ENCODE data around the gene PCMT1.

Gene PCMT1

GRCh38 chr6:149854532-149854931 lies 105.0 kb downstream of the PCMT1 start:
- Histone ChIP-seq H3K36me3 (ENCODE audit: control insufficient read depth, insufficient read depth, low read length) (peaks cover 16% of the 10 kb centered on the region), H3K4me1 (ENCODE audit: control insufficient read depth, insufficient read depth, low read length, poor library complexity, severe bottlenecking) (peaks cover 67% of the 10 kb centered on the region), H3K9me3 (ENCODE audit: control insufficient read depth, low read length) (no peaks in the 10 kb centered on the region), H3K4me3 (ENCODE audit: extremely low read depth, insufficient read depth, low read length, poor library complexity, severe bottlenecking) (no peak overlapping the region), H3K27ac (ENCODE audit: low read depth, low read length, severe bottlenecking) (peak overlapping the region; percentile 96)
- WGBS, 2 experiments (ENCODE audit: insufficient coverage in 2 of 2): 87 to 91% methylated on average over 6 of the region's 6 CpGs

- Histone ChIP-seq H3K4me1 (ENCODE audit: control insufficient read depth, insufficient read depth, low read length, poor library complexity, severe bottlenecking) (peaks cover 66% of the 10 kb centered on the region), H3K27ac (ENCODE audit: low read depth, low read length, severe bottlenecking) (peak overlapping the region; percentile 96), H3K9me3 (ENCODE audit: control insufficient read depth, low read length) (no peaks in the 10 kb centered on the region), H3K36me3 (ENCODE audit: control insufficient read depth, insufficient read depth, low read length) (peaks cover 12% of the 10 kb centered on the region), H3K4me3 (ENCODE audit: extremely low read depth, insufficient read depth, low read length, poor library complexity, severe bottlenecking) (no peak overlapping the region)
- 82 to 100% methylated on average over 2 of the region's 5 CpGs for WGBS, 2 experiments (ENCODE audit: insufficient coverage in 2 of 2)
Measured at GRCh38 chr6:149855040-149855654, 105.6 kb downstream of the PCMT1 start.

GRCh38 chr6:149855741-149856140 lies 106.2 kb downstream of the PCMT1 start:
- peaks cover 8% of the 10 kb centered on the region for H3K36me3 ChIP-seq (ENCODE audit: control insufficient read depth, insufficient read depth, low read length)
- no CpG with 5 or more reads among the region's 2 CpGs for WGBS, 2 experiments (ENCODE audit: insufficient coverage in 2 of 2)
- peak overlapping the region; percentile 96 for H3K27ac ChIP-seq (ENCODE audit: low read depth, low read length, severe bottlenecking)

GRCh38 chr6:149856256-149856994 lies 106.9 kb downstream of the PCMT1 start:
- WGBS, 2 experiments (ENCODE audit: insufficient coverage in 2 of 2): 87 to 98% methylated on average over 4 to 5 of the region's 10 CpGs
- peaks cover 62% of the 10 kb centered on the region for H3K4me1 ChIP-seq (ENCODE audit: control insufficient read depth, insufficient read depth, low read length, poor library complexity, severe bottlenecking)
- H3K27ac ChIP-seq (ENCODE audit: low read depth, low read length, severe bottlenecking): peak overlapping the region; percentile 96
- no peaks in the 10 kb centered on the region for H3K9me3 ChIP-seq (ENCODE audit: control insufficient read depth, low read length)
- H3K4me3 ChIP-seq (ENCODE audit: extremely low read depth, insufficient read depth, low read length, poor library complexity, severe bottlenecking): peak overlapping the region; percentile 15
- peaks cover under 1% of the 10 kb centered on the region for H3K36me3 ChIP-seq (ENCODE audit: control insufficient read depth, insufficient read depth, low read length)

More at GRCh38 chr6:149855741-149856140, 106.2 kb downstream of the PCMT1 start:
- Histone ChIP-seq H3K4me3 (ENCODE audit: extremely low read depth, insufficient read depth, low read length, poor library complexity, severe bottlenecking) (peak overlapping the region; percentile 17), H3K9me3 (ENCODE audit: control insufficient read depth, low read length) (no peaks in the 10 kb centered on the region), H3K4me1 (ENCODE audit: control insufficient read depth, insufficient read depth, low read length, poor library complexity, severe bottlenecking) (peaks cover 69% of the 10 kb centered on the region)

- 87 to 89% methylated on average over 3 to 5 of the region's 5 CpGs for WGBS, 2 experiments (ENCODE audit: insufficient coverage in 2 of 2)
- Histone ChIP-seq H3K4me1 (ENCODE audit: control insufficient read depth, insufficient read depth, low read length, poor library complexity, severe bottlenecking) (peaks cover 55% of the 10 kb centered on the region), H3K9me3 (ENCODE audit: control insufficient read depth, low read length) (no peaks in the 10 kb centered on the region), H3K4me3 (ENCODE audit: extremely low read depth, insufficient read depth, low read length, poor library complexity, severe bottlenecking) (no peak overlapping the region), H3K27ac (ENCODE audit: low read depth, low read length, severe bottlenecking) (peak overlapping the region; percentile 8), H3K36me3 (ENCODE audit: control insufficient read depth, insufficient read depth, low read length) (no peaks in the 10 kb centered on the region)
Measured at GRCh38 chr6:149857541-149857940, 108.0 kb downstream of the PCMT1 start.

GRCh38 chr6:149859368-149859767 lies 109.8 kb downstream of the PCMT1 start:
- Histone ChIP-seq H3K27ac (ENCODE audit: low read depth, low read length, severe bottlenecking) (no peak overlapping the region), H3K9me3 (ENCODE audit: control insufficient read depth, low read length) (no peaks in the 10 kb centered on the region), H3K36me3 (ENCODE audit: control insufficient read depth, insufficient read depth, low read length) (no peaks in the 10 kb centered on the region), H3K4me3 (ENCODE audit: extremely low read depth, insufficient read depth, low read length, poor library complexity, severe bottlenecking) (no peak overlapping the region), H3K4me1 (ENCODE audit: control insufficient read depth, insufficient read depth, low read length, poor library complexity, severe bottlenecking) (peaks cover 43% of the 10 kb centered on the region)
- WGBS, 2 experiments (ENCODE audit: insufficient coverage in 2 of 2): 89 to 90% methylated on average over 4 to 5 of the region's 7 CpGs

- no peaks in the 10 kb centered on the region for H3K9me3 ChIP-seq (ENCODE audit: control insufficient read depth, low read length)
Measured at GRCh38 chr6:149859938-149860337, 110.4 kb downstream of the PCMT1 start.

GRCh38 chr6:149860513-149860833 lies 110.9 kb downstream of the PCMT1 start:
- 90 to 96% methylated on average over 5 of the region's 5 CpGs for WGBS, 2 experiments (ENCODE audit: insufficient coverage in 2 of 2)
- Histone ChIP-seq H3K9me3 (ENCODE audit: control insufficient read depth, low read length) (no peaks in the 10 kb centered on the region), H3K36me3 (ENCODE audit: control insufficient read depth, insufficient read depth, low read length) (no peaks in the 10 kb centered on the region), H3K27ac (ENCODE audit: low read depth, low read length, severe bottlenecking) (no peak overlapping the region), H3K4me3 (ENCODE audit: extremely low read depth, insufficient read depth, low read length, poor library complexity, severe bottlenecking) (peak overlapping the region; percentile 0), H3K4me1 (ENCODE audit: control insufficient read depth, insufficient read depth, low read length, poor library complexity, severe bottlenecking) (peaks cover 37% of the 10 kb centered on the region)

More at GRCh38 chr6:149859938-149860337, 110.4 kb downstream of the PCMT1 start:
- 78 to 95% methylated on average over 3 of the region's 3 CpGs for WGBS, 2 experiments (ENCODE audit: insufficient coverage in 2 of 2)
- Histone ChIP-seq H3K4me3 (ENCODE audit: extremely low read depth, insufficient read depth, low read length, poor library complexity, severe bottlenecking) (no peak overlapping the region), H3K4me1 (ENCODE audit: control insufficient read depth, insufficient read depth, low read length, poor library complexity, severe bottlenecking) (peaks cover 41% of the 10 kb centered on the region), H3K27ac (ENCODE audit: low read depth, low read length, severe bottlenecking) (no peak overlapping the region), H3K36me3 (ENCODE audit: control insufficient read depth, insufficient read depth, low read length) (no peaks in the 10 kb centered on the region)

All from mesodermal cell (in vitro differentiated cells).